GM19467 (cell line): ENCODE data around the gene C14orf119.

Source experiments
- ATAC-seq: cut with Tn5 transposase; IDR thresholded peaks from one replicate; pipeline ENCODE4 v1.9.1; 2021; ENCODE audit warnings: mild to moderate bottlenecking, moderate library complexity; ENCODE audit not compliant: unreplicated experiment

C14orf119 gene

DNA sequence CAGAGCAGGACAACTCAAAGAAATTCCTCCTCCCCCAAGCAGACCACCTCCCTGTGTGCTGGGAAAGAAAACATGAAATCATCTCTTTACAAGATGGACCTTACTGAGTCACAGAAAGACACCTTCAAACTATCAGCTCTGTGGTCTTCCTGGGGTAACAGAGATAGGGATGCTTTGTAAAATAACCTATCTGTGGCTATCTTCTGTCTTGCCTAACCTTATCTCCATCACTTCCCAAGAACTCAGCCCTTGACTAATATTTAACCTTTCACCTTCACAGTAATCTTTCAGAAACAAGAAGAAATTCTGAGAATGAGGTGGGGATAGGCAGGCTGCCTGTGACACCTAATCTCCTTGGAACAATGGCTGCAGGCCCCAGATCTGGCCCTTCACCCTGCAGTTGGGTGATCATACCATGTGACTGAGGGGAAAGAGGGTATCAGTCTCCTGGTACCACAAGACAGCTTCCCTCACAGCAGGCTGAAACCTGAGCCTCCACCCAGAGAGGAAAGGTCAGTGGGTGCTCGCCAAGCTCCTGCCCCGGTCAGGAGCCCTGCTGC is 51.1 kb downstream of the C14orf119 start:
- ATAC-seq = no peak

- ATAC-seq = no peak
These were observed 51.7 kb downstream of the C14orf119 start for GRCh38 chr14:23146980-23147379.

DNA sequence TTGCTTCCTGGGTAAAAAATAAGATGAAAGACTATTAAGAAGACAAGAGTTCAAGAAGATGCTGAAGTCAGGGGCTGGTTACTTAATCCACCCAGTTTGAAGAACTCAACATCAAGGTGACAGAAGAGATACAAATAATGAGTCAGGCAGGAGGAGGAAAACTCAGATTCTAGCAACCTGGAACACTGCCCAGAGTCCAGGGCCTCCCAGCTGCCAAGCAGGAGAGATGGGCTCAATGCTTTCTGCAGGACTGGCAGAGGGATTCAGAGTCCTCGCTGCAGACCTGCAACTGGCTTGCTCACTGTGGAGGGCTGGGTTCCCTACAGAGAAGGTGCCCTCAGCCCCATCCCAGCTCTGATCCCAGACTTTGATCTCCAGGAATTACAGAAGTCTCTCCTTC is 52.4 kb downstream of the C14orf119 start:
- ATAC-seq = no peak

DNA sequence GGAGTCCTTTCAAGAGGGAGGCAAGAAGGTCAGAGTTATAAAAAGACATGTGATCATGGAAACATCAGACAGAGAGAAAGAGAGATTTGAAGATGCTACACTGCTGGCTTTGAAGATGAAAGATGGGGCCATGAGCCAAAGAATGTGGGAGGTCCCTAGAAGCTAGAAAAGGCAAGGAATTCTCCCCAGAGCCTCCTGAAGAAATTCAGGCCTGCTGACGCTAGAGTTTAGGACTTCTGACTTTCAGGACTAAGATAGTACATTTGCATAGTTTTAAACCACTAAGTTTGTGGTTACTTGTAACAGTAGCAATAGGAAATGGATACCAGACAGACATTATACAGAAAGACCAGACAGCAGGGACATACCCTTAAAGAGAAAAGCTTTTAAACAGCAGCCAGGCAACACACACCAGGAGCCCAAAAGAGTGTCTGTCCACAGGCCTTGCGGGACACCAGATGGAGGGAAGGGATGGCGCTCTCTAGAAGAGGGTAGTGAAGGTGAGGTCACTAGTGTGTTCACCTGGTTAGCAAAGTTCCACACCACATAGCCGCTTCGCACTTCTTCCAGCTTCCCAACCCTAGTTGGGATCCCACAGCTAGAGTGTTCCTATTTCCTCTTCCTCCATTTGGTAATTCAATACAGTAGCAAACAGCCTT is 53.4 kb downstream of the C14orf119 start:
- no peak for ATAC-seq

DNA sequence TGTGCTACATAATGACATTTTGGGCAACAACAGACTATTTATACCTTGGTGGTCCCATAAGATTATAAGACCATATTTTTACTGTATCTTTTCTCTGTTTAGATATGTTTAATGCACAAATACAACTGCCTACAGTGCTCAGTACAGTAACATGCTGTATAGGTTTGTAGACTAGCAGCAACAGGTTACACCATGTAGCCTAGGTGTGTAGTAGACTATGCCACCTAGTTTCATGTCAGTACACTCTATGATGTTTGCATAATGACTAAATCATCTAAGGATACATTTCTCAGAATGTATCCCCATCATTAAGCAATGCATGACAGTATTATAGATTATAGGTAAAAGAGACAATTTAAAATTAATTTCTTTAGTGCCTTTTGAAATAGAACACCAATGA is 54.4 kb downstream of the C14orf119 start:
- no peak for ATAC-seq
